Peyer's patch (tissue), 4 donors: ENCODE data around the gene SLC15A1. TPM values are rescaled to one million over a fixed set of nuclear protein-coding genes. Genes with fewer than 3 reads are reported as not detected.

Experiments
- DNase-seq, 3 donors: peaks; one replicate each; pipeline ENCODE4 v3.0.0-alpha.2; 2017 to 2019
- H3K27ac ChIP-seq, 4 donors: fragments of 200-600 bp; sonication (generic); one replicate each; pipeline ENCODE4 v1.5.1; 2016 to 2019
- H3K27me3 ChIP-seq, 2 donors: fragments of 200-600 bp; sonication (generic); one replicate each; pipeline ENCODE4 v1.5.1; 2019
- H3K36me3 ChIP-seq, 3 donors: fragments of 200-600 bp; sonication (generic); one replicate each; pipeline ENCODE4 v1.5.1; 2016 to 2019
- H3K4me1 ChIP-seq, 4 donors: fragments of 200-600 bp; sonication (generic); one replicate each; pipeline ENCODE4 v1.5.1; 2016 to 2019
- H3K4me3 ChIP-seq, 4 donors: fragments of 200-600 bp; sonication (generic); 1 replicate in 3 of 4; 2 replicates in 1 of 4; pipeline ENCODE4 v1.5.1; 2016 to 2019; ENCODE audit warnings: mild to moderate bottlenecking in 1 of 4
- H3K9me3 ChIP-seq, 4 donors: fragments of 200-600 bp; sonication (generic); one replicate each; pipeline ENCODE4 v1.5.1; 2016 to 2019; ENCODE audit warnings: mild to moderate bottlenecking in 1 of 4
- CTCF ChIP-seq, 6 experiments: fragments of 450-650 bp in 4 of 6; fragments of 200-600 bp in 2 of 6; sonication (generic) in 1 of 6; IDR thresholded peaks; one replicate each; pipeline ENCODE4 v1.5.1; 2017 to 2019; ENCODE audit warnings: antibody characterized with exemption in 6 of 6, mild to moderate bottlenecking in 3 of 6, moderate library complexity in 1 of 6
- POLR2A ChIP-seq, 2 donors: fragments of 450-650 bp; IDR thresholded peaks; one replicate each; pipeline ENCODE4 v1.5.1; 2017; ENCODE audit warnings: antibody characterized with exemption in 2 of 2, mild to moderate bottlenecking in 2 of 2, moderate library complexity in 2 of 2
- total RNA-seq, 4 donors: library from RNA; depleted of rRNA; stranded (reverse); fragments of >200 nt; gene quantifications; one replicate each; pipeline ENCODE4 v1.1.0, GENCODE V29; 2016

SLC15A1 gene
- total RNA-seq, 4 donors from 2014 or later, result 4.1 to 732 (median 555) TPM

GRCh38 chr13:98772794-98773452 is 20.5 kb upstream of the SLC15A1 start:
- DNase-seq, result no peak
- H3K4me3 ChIP-seq, result no peak overlapping the region
- TF ChIP-seq POLR2A (IDR thresholded peaks at IDR 0.05), result no peak
- no peak for TF ChIP-seq CTCF (IDR thresholded peaks at IDR 0.05)
- no peaks in the 10 kb centered on the region for H3K9me3 ChIP-seq
- H3K36me3 ChIP-seq, result no peaks in the 10 kb centered on the region
- no peaks in the 10 kb centered on the region for H3K27me3 ChIP-seq
- H3K27ac ChIP-seq, result no peak overlapping the region
- H3K4me1 ChIP-seq, result peaks cover 0 to 4% (median 0%) of the 10 kb centered on the region in 4 donors

- Histone ChIP-seq H3K27me3 (no peaks in the 10 kb centered on the region), H3K9me3 (no peaks in the 10 kb centered on the region), H3K4me1 (peaks cover 0 to 4% (median 0%) of the 10 kb centered on the region in 4 donors), H3K27ac (no peak overlapping the region), H3K4me3 (no peak overlapping the region), H3K36me3 (no peaks in the 10 kb centered on the region)
- no peak for DNase-seq
- TF ChIP-seq POLR2A (IDR thresholded peaks at IDR 0.05), result no peak
- no peak for TF ChIP-seq CTCF (IDR thresholded peaks at IDR 0.05)
Observed at GRCh38 chr13:98771838-98772611, 19.6 kb upstream of the SLC15A1 start.

GRCh38 chr13:98769736-98770135 is 17.3 kb upstream of the SLC15A1 start:
- Histone ChIP-seq H3K27ac (no peak overlapping the region), H3K36me3 (no peaks in the 10 kb centered on the region), H3K4me1 (peaks cover 0 to 11% (median 0%) of the 10 kb centered on the region in 4 donors), H3K4me3 (no peak overlapping the region), H3K27me3 (no peaks in the 10 kb centered on the region), H3K9me3 (no peaks in the 10 kb centered on the region)
- peak in 1 of 3 donors; percentile 4 for DNase-seq
- TF ChIP-seq POLR2A (IDR thresholded peaks at IDR 0.05) (no peak), CTCF (IDR thresholded peaks at IDR 0.05) (no peak)

- H3K4me1 ChIP-seq, result peaks cover 0 to 11% (median 0%) of the 10 kb centered on the region in 4 donors
- H3K27me3 ChIP-seq, result no peaks in the 10 kb centered on the region
- H3K36me3 ChIP-seq, result no peaks in the 10 kb centered on the region
- H3K4me3 ChIP-seq, result no peak overlapping the region
- TF ChIP-seq POLR2A (IDR thresholded peaks at IDR 0.05) (no peak), CTCF (IDR thresholded peaks at IDR 0.05) (no peak)
- DNase-seq, result peak in 1 of 3 donors; percentile 2
- H3K27ac ChIP-seq, result no peak overlapping the region
- H3K9me3 ChIP-seq, result no peaks in the 10 kb centered on the region
Observed at GRCh38 chr13:98768522-98768921, 16.1 kb upstream of the SLC15A1 start.

- Histone ChIP-seq H3K27me3 (no peaks in the 10 kb centered on the region), H3K9me3 (no peaks in the 10 kb centered on the region), H3K4me1 (peaks cover 0 to 17% (median 0%) of the 10 kb centered on the region in 4 donors), H3K36me3 (no peaks in the 10 kb centered on the region), H3K4me3 (no peak overlapping the region), H3K27ac (no peak overlapping the region)
- no peak for DNase-seq
- TF ChIP-seq CTCF (IDR thresholded peaks at IDR 0.05) (no peak), POLR2A (IDR thresholded peaks at IDR 0.05) (no peak)
Observed at GRCh38 chr13:98766697-98767096, 14.2 kb upstream of the SLC15A1 start.
